Mesendoderm (in vitro differentiated cells): ENCODE data around the gene OPCML.

ENCODE experiments used
- DNase-seq: peaks from one replicate; pipeline ENCODE4 v3.0.0; 2013
- H2AK5ac ChIP-seq: 2 replicates; pipeline ENCODE4 v1.6.1; 2013; ENCODE audit warnings: low read length, inconsistent platforms
- H2BK120ac ChIP-seq: 2 replicates; pipeline ENCODE4 v1.6.1; 2013; ENCODE audit warnings: low read depth, mild to moderate bottlenecking, low read length, moderate library complexity, mixed read lengths
- H2BK15ac ChIP-seq: replicated peaks from 2 replicates; pipeline ENCODE4 v1.6.1; 2013; ENCODE audit warnings: low read depth, mild to moderate bottlenecking, moderate library complexity
- H2BK5ac ChIP-seq: 2 replicates; pipeline ENCODE4 v1.6.1; 2013; ENCODE audit warnings: low read length, inconsistent platforms
- H3K18ac ChIP-seq: 2 replicates; pipeline ENCODE4 v1.6.1; 2013; ENCODE audit warnings: mild to moderate bottlenecking, low read length, mixed read lengths
- H3K23ac ChIP-seq: one replicate; pipeline ENCODE4 v1.6.1; 2013; ENCODE audit warnings: low read length
- H3K27ac ChIP-seq: 2 replicates; pipeline ENCODE4 v1.5.1; 2013; ENCODE audit warnings: low read depth, mild to moderate bottlenecking, inconsistent platforms, low read length, moderate library complexity
- H3K27me3 ChIP-seq: 2 replicates; pipeline ENCODE4 v1.6.1; 2013; ENCODE audit warnings: low read length, control low read depth, mild to moderate bottlenecking, inconsistent platforms; ENCODE audit not compliant: insufficient read depth, poor library complexity
- H3K36me3 ChIP-seq: 2 replicates; pipeline ENCODE4 v1.6.1; 2013; ENCODE audit warnings: low read length, inconsistent platforms; ENCODE audit not compliant: control insufficient read depth, insufficient read depth
- H3K4ac ChIP-seq: one replicate; pipeline ENCODE4 v1.6.1; 2013; ENCODE audit warnings: low read depth, mild to moderate bottlenecking, low read length, moderate library complexity
- H3K4me1 ChIP-seq: 2 replicates; pipeline ENCODE4 v1.6.1; 2013; ENCODE audit warnings: low read depth, low read length, inconsistent platforms; ENCODE audit not compliant: control insufficient read depth
- H3K4me2 ChIP-seq: 2 replicates; pipeline ENCODE4 v1.6.1; 2013; ENCODE audit warnings: low read length
- H3K4me3 ChIP-seq: 2 replicates; pipeline ENCODE4 v1.5.1; 2013; ENCODE audit warnings: mild to moderate bottlenecking, low read length
- H3K56ac ChIP-seq: one replicate; pipeline ENCODE4 v1.6.1; 2013; ENCODE audit warnings: low read length
- H3K79me1 ChIP-seq: 2 replicates; pipeline ENCODE4 v1.6.1; 2013; ENCODE audit warnings: low read length, inconsistent platforms
- H3K79me2 ChIP-seq: 2 replicates; pipeline ENCODE4 v1.6.1; 2013; ENCODE audit warnings: mild to moderate bottlenecking, low read length; ENCODE audit not compliant: control insufficient read depth, insufficient read depth
- H3K9ac ChIP-seq: 2 replicates; pipeline ENCODE4 v1.6.1; 2013; ENCODE audit warnings: low read length, inconsistent platforms
- H4K5ac ChIP-seq: one replicate; pipeline ENCODE4 v1.6.1; 2013; ENCODE audit warnings: low read length
- H4K8ac ChIP-seq: one replicate; pipeline ENCODE4 v1.6.1; 2013; ENCODE audit warnings: low read depth, mild to moderate bottlenecking, control low read depth, low read length, moderate library complexity
- WGBS: extraction: QIAGEN DNeasy Blood & Tissue Kit; methylation state at CpG from one replicate; pipeline ENCODE4 v1.1.7; 2013; ENCODE audit warnings: low lambda C conversion rate, missing lambda C conversion rate; ENCODE audit not compliant: insufficient coverage; ENCODE audit errors: extremely low coverage; 5-methylcytosine and 5-hydroxymethylcytosine counted together

Gene OPCML

GRCh38 chr11:133146697-133147306 lies 385.5 kb downstream of the OPCML start:
- Histone ChIP-seq H2BK5ac (no peak overlapping the region), H3K4me2 (no peak overlapping the region), H3K23ac (no peak overlapping the region), H3K4me3 (no peak overlapping the region), H3K27ac (no peak overlapping the region), H4K5ac (no peak overlapping the region), H3K9ac (no peak overlapping the region), H3K27me3 (no peaks in the 10 kb centered on the region), H3K18ac (no peak overlapping the region), H4K8ac (no peak overlapping the region), H3K36me3 (no peaks in the 10 kb centered on the region), H3K4me1 (no peaks in the 10 kb centered on the region), H3K56ac (no peak overlapping the region), H3K79me2 (no peaks in the 10 kb centered on the region), H3K4ac (no peak overlapping the region), H2BK15ac (no peak overlapping the region), H2BK120ac (no peak overlapping the region), H3K79me1 (no peaks in the 10 kb centered on the region), H2AK5ac (no peak overlapping the region)
- WGBS: no CpG with 5 or more reads among the region's 7 CpGs
- DNase-seq: no peak

GRCh38 chr11:133137939-133138338 lies 394.4 kb downstream of the OPCML start:
- H3K4me1 ChIP-seq: no peaks in the 10 kb centered on the region
- H3K4me2 ChIP-seq: no peak overlapping the region
- no peak overlapping the region for H3K4me3 ChIP-seq
- no peak overlapping the region for H3K56ac ChIP-seq
- no peak for DNase-seq
- no peak overlapping the region for H3K23ac ChIP-seq
- no peaks in the 10 kb centered on the region for H3K79me2 ChIP-seq
- H3K27me3 ChIP-seq: no peaks in the 10 kb centered on the region
- no peak overlapping the region for H3K9ac ChIP-seq
- H4K5ac ChIP-seq: no peak overlapping the region
- H3K27ac ChIP-seq: no peak overlapping the region
- no peak overlapping the region for H2BK15ac ChIP-seq
- H3K4ac ChIP-seq: no peak overlapping the region
- no peak overlapping the region for H2BK5ac ChIP-seq
- H4K8ac ChIP-seq: no peak overlapping the region
- H2AK5ac ChIP-seq: no peak overlapping the region
- WGBS: no CpG with 5 or more reads among the region's 5 CpGs
- no peaks in the 10 kb centered on the region for H3K79me1 ChIP-seq
- no peaks in the 10 kb centered on the region for H3K36me3 ChIP-seq
- H3K18ac ChIP-seq: no peak overlapping the region
- no peak overlapping the region for H2BK120ac ChIP-seq

- Histone ChIP-seq H3K23ac (no peak overlapping the region), H3K56ac (no peak overlapping the region), H4K5ac (no peak overlapping the region), H3K79me2 (no peaks in the 10 kb centered on the region), H3K27ac (no peak overlapping the region), H2AK5ac (no peak overlapping the region), H2BK5ac (no peak overlapping the region), H2BK15ac (no peak overlapping the region), H3K18ac (no peak overlapping the region), H3K4me1 (no peaks in the 10 kb centered on the region), H2BK120ac (no peak overlapping the region), H3K4me2 (no peak overlapping the region), H4K8ac (no peak overlapping the region), H3K4me3 (no peak overlapping the region), H3K27me3 (no peaks in the 10 kb centered on the region), H3K79me1 (no peaks in the 10 kb centered on the region), H3K36me3 (no peaks in the 10 kb centered on the region), H3K9ac (no peak overlapping the region), H3K4ac (no peak overlapping the region)
- DNase-seq: no peak
- WGBS: no CpG with 5 or more reads among the region's 2 CpGs
Measured at GRCh38 chr11:133137270-133137669, 395.0 kb downstream of the OPCML start.

GRCh38 chr11:133136376-133136775 lies 395.9 kb downstream of the OPCML start:
- Histone ChIP-seq H2BK120ac (no peak overlapping the region), H3K9ac (no peak overlapping the region), H2BK5ac (no peak overlapping the region), H3K4me1 (no peaks in the 10 kb centered on the region), H4K5ac (no peak overlapping the region), H3K4me3 (no peak overlapping the region), H3K23ac (no peak overlapping the region), H2BK15ac (no peak overlapping the region), H3K79me2 (no peaks in the 10 kb centered on the region), H2AK5ac (no peak overlapping the region), H3K27me3 (no peaks in the 10 kb centered on the region), H3K56ac (no peak overlapping the region), H3K79me1 (no peaks in the 10 kb centered on the region), H3K4me2 (no peak overlapping the region), H4K8ac (no peak overlapping the region), H3K27ac (no peak overlapping the region), H3K4ac (no peak overlapping the region), H3K18ac (no peak overlapping the region), H3K36me3 (no peaks in the 10 kb centered on the region)
- 100% methylated on average over 1 of the region's 4 CpGs for WGBS
- peak; percentile 30 for DNase-seq

GRCh38 chr11:133134314-133135173 lies 397.8 kb downstream of the OPCML start:
- H2BK15ac ChIP-seq: no peak overlapping the region
- H3K4me1 ChIP-seq: no peaks in the 10 kb centered on the region
- no peak overlapping the region for H4K8ac ChIP-seq
- H2BK120ac ChIP-seq: no peak overlapping the region
- no peaks in the 10 kb centered on the region for H3K27me3 ChIP-seq
- no peak overlapping the region for H2AK5ac ChIP-seq
- no peak overlapping the region for H3K4me2 ChIP-seq
- WGBS: no CpG with 5 or more reads among the region's 11 CpGs
- no peaks in the 10 kb centered on the region for H3K79me2 ChIP-seq
- no peak overlapping the region for H3K18ac ChIP-seq
- H3K27ac ChIP-seq: no peak overlapping the region
- no peaks in the 10 kb centered on the region for H3K36me3 ChIP-seq
- H3K4ac ChIP-seq: no peak overlapping the region
- no peak overlapping the region for H2BK5ac ChIP-seq
- H4K5ac ChIP-seq: no peak overlapping the region
- H3K79me1 ChIP-seq: no peaks in the 10 kb centered on the region
- H3K56ac ChIP-seq: no peak overlapping the region
- peak overlapping the region; percentile 15 for H3K9ac ChIP-seq
- H3K23ac ChIP-seq: no peak overlapping the region
- no peak overlapping the region for H3K4me3 ChIP-seq
- DNase-seq: peak; percentile 85
